Myometrial cell (primary cell): ENCODE measurements around the gene FAM170A. TPM values are rescaled to one million over a fixed set of nuclear protein-coding genes. Genes with fewer than 3 reads are reported as not detected.

Experiments used
- total RNA-seq: library from RNA; depleted of rRNA; stranded (reverse); fragments of >200 nt; gene quantifications from 2 replicates; pipeline ENCODE4 v1.2.3, GENCODE V29; 2015

FAM170A gene
- not detected in 2 replicates for total RNA-seq

GRCh38 chr5:119629339-119629738, at the start of gene FAM170A:
TSS of gene FAM170A (plus strand) at chr5:119629558. CDS start at chr5:119629769, 211 bp downstream.

Other genes with a start within 250 kb of the FAM170A start
- 104 and 139 TPM in 2 replicates for gene HSD17B4, start 177.1 kb upstream of the FAM170A start, total RNA-seq